HG02885 (cell line): ENCODE results near the gene PCDH9.

Experiments
- ATAC-seq: cut with Tn5 transposase; IDR thresholded peaks from one replicate; pipeline ENCODE4 v1.9.1; 2021; ENCODE audit warnings: mild to moderate bottlenecking; ENCODE audit not compliant: unreplicated experiment, poor library complexity

PCDH9 gene

DNA sequence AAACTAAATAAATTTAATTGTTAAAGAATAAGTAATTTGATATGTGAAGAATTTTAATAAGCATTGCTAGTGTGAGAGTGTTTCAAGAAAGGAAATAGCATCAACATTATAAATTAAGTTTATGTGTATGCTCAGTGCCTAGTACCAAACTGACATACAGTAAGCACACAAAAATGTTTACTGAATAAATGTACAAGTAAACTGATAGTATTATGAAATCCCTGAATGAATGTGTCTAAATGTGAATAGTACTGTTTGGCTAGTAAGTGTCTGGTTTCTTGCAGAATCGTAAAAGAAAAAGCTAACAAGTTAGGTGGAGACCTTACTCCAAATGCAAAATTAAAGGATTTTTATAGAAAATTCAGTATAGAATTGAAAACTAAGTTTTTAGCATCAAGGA is 233.6 kb downstream of the PCDH9 start:
- no peak for ATAC-seq

DNA sequence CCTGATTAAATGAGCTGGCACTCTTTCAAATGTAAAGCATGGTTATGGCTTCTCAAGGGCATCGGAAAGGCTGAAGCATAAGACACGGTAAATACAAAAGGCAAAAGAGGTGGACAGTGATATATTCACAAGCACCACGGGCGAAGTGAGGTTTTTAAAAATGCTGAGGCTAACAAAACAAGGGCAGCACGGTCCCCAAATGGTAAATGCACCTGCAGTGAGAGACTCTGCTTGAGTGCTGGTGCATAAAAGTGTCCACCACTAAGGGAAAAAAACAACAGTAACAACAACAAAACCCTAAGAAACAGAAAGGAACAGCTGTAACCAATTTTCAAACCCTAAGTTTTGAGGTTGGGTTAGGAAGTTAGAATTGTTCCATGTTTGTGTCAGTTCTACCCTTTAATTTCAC is 234.9 kb downstream of the PCDH9 start:
- ATAC-seq = peak; percentile 67

DNA sequence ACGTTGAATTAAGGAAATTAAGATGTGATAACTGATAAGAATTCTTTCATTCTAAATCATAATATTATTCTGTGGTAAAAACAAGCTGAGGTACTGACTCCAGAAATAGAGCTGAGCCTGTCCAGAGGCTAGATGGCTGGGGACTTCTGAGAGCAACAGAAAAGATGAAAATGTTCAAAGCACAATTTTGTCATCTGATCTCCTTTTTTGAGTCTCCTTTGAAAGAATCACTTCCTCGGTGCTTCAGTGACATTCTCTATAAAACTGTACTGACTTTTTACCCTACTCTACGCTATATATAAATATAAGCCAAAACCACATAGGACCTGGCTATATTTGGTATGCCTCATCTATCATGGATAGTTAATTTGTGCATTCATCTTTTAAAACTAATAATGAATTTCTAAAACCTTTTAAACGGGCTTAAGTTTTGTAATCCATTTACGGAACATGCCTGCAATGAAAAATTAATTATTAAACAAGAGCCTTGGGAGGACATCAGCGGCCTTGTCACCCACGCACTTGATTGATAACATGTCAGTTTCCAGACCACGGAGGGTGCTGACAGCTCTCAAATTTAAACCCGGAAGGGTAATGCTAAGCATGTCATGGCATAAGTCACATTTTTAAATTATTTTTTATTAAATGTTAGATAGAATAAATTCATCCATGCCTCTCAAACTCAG is 235.5 kb downstream of the PCDH9 start:
- ATAC-seq = peak; percentile 36

DNA sequence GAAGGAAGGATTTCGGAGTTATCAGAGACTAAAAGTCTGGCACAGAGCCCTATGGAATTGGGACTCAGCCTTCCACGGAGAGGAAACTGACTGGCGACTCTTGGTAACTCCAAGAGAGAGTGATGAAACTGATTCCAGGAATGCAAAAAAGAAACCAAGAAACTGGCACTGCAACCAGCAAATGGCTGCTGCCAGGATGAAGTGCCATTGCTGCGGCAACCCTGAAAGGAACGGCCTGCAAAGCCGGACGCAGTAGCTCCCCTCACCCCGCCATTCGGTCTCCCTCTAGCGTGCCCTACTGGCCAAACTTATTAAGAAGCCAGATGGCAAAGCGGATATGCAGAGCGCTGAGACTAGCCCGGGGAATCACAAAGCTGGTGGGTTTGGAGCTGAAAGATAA is 236.0 kb downstream of the PCDH9 start:
- ATAC-seq = peak; percentile 43

DNA sequence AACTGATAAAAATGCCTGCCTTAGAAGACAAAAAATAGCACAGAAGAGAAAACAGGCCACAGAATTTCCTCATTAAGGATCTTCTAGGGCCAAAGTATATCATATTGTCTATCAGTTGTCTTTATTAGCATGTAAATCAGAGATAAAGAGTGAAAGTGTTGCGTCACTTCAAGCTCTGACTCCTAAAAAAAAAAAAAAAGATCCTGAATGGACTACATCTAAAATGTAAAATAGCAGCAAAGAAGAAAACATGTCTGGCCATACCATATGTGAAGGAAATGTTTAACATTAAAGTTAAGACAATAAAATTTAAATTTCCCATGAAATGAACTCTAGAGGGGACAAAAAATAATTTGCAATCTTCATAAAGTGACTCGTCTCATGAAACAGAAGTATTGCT is 237.4 kb downstream of the PCDH9 start:
- no peak for ATAC-seq

DNA sequence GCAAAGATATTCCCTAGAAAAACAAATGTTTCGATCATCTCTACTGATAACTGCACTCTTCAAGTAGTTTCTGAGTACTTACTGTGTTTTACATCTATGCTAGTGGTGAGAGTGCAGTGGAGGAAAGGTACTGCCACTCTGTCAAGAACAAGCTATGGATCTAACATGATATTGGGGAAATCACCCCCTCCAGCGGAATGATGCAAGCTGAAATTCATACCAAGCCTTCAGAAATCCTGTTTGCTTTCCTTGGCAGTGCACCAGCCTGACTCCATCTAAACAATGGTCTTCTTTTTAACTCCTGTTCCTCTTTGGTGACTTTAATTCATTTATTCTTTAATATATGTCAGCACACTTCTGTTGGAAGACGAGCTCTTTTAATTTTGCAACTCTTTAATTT is 238.0 kb downstream of the PCDH9 start:
- ATAC-seq = no peak

DNA sequence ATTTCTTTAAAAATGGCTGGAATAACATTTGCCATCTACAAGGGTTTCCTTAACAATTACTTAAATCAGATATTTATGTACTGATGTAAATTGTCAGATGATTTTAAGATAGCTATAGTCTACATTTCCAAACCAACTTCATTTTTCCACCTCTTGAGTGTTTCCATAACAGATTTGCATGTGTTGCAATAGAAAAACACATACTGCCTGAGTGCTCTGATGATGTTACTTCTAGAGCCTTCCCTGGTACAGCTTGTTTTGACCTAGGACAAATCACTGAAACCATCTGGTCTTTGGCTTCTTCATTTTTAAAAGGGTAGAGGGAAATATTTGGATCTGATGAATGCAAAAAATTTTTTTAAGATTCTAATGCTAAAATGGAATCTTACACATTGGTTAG is 245.9 kb downstream of the PCDH9 start:
- ATAC-seq = no peak

DNA sequence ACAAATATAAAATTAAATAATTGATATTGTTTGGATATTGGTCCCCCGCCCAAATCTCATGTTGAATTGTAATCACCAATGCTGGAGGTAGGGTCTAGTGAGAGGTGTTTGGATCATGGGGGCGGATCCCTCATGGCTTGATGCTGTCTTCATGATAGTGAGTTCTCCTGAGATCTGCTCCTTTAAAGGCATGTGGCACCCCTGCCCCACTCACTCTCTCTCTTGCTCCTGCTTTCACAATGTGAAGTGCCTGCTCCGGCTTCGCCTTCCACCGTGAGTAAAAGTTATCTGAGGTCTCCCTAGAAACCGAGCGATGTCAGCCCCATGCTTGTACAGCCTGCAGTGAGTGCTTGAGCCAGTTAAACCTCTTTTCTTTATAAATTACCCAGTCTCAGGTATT is 248.2 kb downstream of the PCDH9 start:
- no peak for ATAC-seq

DNA sequence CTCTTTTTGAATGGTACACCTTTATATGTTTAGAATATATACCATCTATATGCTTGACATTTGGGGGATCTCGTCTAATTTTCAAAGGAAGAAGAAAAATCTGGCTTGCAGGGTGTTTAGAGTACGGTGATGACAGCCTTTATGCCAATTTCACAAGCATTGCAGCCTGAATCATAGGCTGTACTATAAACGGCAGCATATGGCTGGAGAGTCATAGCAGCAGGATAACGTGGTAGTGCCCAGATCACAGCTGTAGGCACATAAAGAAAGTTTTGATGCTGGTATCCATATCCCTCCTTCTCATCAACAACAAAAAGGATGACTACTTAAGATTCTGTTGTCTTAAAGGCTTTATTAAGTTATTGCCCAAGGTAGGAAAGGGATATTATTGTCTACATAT is 253.0 kb downstream of the PCDH9 start:
- ATAC-seq = no peak

DNA sequence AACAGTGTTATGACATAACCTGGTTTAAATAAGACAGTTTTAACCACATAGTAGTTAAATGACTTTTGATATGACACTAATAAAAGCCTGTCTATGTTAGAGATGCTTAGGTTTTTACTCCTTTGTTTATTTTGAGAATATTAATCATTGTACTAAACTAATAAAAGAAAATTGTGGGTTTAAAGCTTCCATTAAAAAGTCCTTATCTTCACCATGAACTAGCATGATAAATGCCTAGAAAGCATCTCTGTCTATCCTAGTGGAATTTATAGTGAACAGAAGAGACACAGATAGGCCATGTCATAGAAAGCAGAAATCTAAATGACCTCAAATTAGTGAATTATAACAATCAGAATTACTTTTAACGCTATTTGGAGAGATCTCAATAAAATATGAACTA is 255.2 kb downstream of the PCDH9 start:
- no peak for ATAC-seq

DNA sequence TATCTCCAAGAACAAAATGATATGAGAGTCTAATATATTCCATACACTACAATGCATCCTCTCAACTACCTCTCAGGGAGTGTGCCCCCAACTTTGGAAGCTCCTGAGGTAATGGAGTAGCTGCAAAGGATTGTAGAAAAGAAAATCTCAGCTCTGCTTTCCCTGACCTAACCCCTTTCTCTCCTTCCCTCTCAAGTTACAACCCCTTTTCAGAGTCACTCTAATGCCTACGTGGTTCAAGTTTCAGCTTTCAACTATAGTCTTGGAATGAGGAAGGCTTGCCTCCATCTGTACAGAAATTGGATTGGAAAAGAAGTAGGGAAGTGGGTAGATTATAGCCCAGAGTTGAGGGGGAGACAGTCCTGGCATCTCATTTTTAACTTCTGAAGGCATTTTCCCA is 256.0 kb downstream of the PCDH9 start:
- no peak for ATAC-seq

DNA sequence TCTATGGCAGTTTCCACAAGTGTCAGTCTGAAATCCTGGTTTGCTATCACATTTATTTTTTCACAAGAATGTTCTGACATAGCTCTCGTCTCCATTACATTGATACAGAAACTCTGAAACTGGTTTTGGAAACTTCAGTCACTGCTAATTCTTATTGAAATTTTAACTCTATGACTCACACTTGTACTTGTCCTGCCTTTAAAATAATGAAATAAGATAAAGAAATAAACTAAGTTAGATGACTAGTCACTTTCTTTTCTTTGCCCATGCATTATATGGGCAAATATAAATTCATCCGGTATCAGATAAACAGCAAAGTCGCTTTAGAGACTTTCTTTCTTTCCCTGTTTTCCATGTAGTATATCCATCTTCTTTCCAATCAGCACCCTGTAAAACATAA is 257.5 kb downstream of the PCDH9 start:
- ATAC-seq = no peak

DNA sequence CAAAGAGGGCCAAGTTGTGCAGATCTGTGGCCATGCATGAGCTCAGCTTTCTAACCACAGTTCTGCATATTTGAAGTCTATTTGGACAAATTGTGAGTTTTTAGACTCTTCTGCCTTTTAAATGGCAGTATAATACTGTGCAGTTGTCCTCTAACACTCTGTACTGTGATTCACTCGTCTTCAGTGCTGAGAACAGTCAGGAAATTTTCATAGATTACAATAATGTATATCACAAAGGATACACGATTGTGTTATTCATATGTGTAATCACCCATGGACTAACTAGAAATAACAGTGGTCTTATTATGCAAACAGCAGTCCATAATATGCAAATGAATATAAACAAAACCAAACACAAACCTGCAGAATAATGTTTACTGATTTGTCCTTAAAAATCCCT is 259.1 kb downstream of the PCDH9 start:
- ATAC-seq = no peak

DNA sequence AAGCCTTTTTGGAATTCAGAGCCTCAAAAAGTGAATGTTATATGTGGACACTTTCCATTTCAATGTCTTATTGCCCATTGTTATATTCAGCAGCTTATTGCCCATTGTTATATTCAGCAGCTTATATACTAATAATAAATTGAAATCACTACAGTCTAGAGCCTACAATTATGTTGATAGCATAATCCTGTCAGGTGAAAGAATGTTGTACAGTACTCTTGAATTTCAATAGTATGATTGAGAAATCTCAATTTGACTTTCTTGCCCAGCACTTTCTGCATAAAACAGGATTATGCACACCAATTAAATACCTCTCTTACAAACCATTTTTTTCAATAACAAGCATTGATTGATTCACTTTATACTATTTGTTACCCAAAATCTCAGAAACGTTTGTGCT is 260.8 kb downstream of the PCDH9 start:
- no peak for ATAC-seq

DNA sequence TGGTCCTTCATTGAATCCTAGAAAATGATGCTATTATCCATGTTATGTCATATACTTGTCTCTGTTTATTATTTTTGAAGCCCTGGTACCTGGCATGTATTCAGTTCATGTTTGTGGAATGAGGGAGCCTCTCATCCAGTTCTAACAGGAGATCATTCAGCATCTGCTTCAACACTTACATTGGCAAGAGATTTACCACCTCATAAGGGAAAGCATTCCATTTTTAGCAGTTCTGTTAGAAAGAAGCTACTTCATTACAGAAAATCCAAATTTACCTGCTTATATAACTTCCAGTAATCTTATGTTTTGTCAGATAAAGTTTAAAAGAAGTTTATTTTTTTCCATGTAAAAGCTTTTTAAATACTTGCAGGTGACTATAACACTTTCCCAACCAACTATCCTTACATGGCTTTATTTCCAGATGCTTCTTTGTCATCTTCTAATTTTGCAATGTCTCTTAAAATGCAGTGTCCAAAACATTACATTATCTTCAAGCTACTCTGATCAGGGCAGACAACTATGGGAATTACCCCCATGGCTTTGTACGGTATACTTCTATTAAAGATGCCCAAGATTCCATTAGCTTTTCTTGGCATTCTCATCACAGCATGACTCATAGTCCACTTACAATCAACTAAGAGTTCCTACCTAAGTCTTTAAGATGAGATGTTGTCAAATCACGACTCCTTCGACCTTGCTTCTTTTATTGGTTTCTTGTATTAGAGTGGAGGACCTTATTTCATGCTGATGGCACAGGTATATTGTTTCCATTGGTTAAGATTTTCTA is 262.1 kb downstream of the PCDH9 start:
- ATAC-seq = no peak

DNA sequence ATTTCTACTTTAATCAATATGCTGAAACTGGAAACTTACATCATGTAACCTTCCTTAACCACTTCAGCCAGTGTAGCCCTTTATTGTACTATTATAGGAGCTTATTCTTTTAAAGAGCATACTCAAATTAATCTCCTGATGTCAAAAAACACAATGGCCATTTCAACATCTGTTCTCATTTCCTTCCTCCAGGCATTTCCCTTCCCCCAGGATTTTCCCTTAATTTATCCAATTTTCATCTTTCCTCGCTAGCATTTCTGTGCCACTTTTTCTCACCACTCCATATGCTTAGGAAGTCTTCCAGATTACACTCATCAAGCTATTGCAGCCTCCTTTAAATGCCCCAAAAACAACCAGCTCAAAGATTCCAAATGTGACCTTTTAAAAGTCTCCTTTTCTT is 265.0 kb downstream of the PCDH9 start:
- ATAC-seq = no peak

DNA sequence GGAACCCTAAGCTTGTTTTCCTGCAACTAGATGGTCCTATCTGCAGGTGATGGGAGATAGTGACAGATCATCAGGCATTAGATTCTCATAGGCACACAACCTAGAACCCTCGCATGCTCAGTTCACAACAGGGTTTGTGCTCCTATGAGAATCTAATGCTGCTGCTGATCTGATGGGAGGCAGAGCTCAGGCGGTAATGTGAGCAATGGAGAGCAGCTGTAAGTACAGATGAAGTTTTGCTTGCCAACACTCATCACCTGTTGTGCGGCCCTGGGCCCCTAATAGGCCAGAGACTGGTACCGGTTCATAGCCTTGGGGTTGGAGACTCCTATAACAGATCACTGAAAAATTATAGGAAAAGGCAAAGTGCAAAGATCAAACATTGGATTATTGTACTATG is 267.2 kb downstream of the PCDH9 start:
- no peak for ATAC-seq

DNA sequence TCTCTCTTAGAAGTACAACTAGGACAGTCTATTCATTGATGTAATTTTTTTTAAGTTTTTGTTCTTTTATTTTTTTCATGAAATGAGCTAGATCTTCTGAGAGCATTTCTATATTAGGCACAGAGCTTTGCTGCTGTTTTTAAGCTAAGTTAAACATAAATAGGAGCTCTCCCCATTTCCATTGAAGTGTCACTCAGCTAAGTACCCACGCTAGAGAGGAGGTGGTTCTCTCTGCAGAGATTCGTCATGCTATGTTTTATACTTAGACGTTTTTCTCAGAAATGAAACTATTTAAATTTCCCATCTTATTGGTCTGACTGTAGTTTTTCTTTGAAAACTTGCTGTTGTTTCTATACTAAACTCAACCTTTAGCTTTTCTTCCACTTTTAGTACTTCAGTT is 271.5 kb downstream of the PCDH9 start:
- no peak for ATAC-seq

DNA sequence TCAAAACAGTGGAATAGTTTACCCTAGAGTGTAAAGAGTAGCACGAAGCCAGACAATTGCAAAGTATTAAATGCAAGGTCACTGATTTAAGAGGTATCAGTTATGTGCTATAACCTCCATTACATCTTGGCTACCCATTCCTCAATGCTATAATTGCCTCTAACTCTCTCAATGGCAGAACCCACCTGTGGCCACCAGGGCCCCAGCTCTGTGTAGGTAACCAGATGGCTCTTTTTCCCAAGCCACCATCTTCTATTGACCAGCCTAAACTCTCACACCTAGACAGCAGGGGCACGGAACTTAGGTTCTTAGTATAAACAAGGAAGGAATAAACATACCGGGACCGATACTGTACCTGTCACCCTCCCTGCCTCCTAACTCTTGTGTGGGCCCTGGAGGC is 277.6 kb downstream of the PCDH9 start:
- ATAC-seq = no peak

DNA sequence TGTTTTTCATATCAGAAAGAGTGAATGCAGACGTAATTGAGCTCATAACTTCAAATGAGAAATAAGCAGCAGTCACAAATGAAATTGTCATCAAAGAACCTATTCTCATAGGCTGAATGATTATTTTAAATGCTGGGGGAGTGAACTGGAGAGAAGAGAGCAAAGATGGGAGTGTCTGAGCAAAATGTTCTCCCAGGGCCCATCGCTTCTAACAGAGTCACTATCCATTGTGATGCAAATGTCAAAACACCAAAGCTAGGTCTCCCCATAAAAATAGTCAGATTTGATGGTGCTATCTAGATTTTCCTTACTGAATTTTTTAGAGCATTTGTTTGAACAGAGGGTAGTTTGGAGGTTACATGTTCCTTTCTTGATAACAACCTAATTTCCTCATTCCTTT is 278.7 kb downstream of the PCDH9 start:
- ATAC-seq = no peak

DNA sequence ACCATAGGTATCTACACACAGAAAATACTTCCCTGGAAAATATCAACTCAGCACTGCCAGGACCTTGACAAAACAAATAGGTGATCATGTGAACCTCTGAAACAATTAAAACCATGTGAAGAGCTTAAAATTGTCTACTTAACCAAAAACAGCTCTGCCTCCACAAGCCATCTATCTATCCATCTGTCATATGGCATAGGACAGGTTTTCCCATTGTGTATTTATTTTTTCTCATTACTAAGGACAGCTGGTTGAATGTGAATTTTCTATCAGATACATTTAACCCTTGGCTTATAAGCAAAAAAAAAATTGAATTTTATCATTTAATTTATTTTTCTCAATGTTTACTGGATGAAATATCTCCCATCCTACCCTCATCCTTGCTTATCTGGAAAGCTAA is 279.5 kb downstream of the PCDH9 start:
- ATAC-seq = no peak

DNA sequence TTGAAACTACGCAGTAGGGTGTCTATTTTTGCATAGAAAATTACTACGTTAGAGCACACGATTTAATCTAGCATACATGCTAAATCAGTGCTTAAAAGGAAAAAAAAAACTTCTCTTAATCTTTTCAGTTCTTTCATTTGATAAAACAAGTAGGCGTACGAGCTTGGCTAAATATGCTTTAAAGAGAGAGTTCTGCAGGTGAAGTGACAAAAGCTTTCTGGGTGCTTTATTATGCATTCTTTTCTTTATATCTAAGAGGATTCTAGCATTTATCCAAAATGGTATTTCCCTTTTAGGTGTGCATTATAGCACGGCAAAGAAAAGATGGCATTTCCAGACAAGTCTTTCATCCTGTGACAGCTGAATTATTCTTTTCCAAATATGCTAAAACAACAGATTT is 281.2 kb downstream of the PCDH9 start:
- no peak for ATAC-seq
